Liver (tissue), 9 donors: ENCODE measurements around the gene SHANK2. TPM values are rescaled to one million over a fixed set of nuclear protein-coding genes. Genes with fewer than 3 reads are reported as not detected.

ENCODE experiments used
- DNase-seq: peaks from one replicate; pipeline ENCODE4 v3.0.0-alpha.2; 2017; ENCODE audit warnings: low spot score
- H3K27ac ChIP-seq, 2 donors: one replicate each; pipeline ENCODE4 v1.7.0; 2013; ENCODE audit warnings: inconsistent platforms in 2 of 2, low read length in 2 of 2, control low read depth in 1 of 2, low read depth in 1 of 2, mild to moderate bottlenecking in 1 of 2
- H3K27me3 ChIP-seq, 4 donors: one replicate each; pipeline versions ENCODE4 v1.6.1 to v1.7.0; 2013; ENCODE audit warnings: low read length in 3 of 4, inconsistent platforms in 1 of 4, mild to moderate bottlenecking in 1 of 4, moderate library complexity in 1 of 4; ENCODE audit not compliant: control insufficient read depth in 4 of 4, insufficient read depth in 4 of 4
- H3K36me3 ChIP-seq, 4 donors: one replicate each; pipeline versions ENCODE4 v1.6.1 to v1.7.0; 2013; ENCODE audit warnings: low read length in 3 of 4, mild to moderate bottlenecking in 3 of 4, low read depth in 1 of 4, moderate library complexity in 1 of 4; ENCODE audit not compliant: control insufficient read depth in 4 of 4, insufficient read depth in 3 of 4
- H3K4me1 ChIP-seq, 4 donors: one replicate each; pipeline versions ENCODE4 v1.6.1 to v1.7.0; 2013; ENCODE audit warnings: low read length in 3 of 4, mild to moderate bottlenecking in 3 of 4, moderate library complexity in 1 of 4; ENCODE audit not compliant: control insufficient read depth in 4 of 4, insufficient read depth in 4 of 4
- H3K4me3 ChIP-seq, 3 donors: one replicate each; pipeline versions ENCODE4 v1.6.1 to v1.7.0; 2013; ENCODE audit warnings: low read length in 3 of 3, control low read depth in 1 of 3, low read depth in 1 of 3, mild to moderate bottlenecking in 1 of 3
- H3K9ac ChIP-seq, 2 donors: one replicate each; pipeline ENCODE4 v1.7.0; 2013; ENCODE audit warnings: low read length in 2 of 2, mild to moderate bottlenecking in 2 of 2, moderate library complexity in 2 of 2, control low read depth in 1 of 2, low read depth in 1 of 2
- H3K9me3 ChIP-seq, 4 donors: one replicate each; pipeline versions ENCODE4 v1.6.1 to v1.7.0; 2013; ENCODE audit warnings: low read length in 3 of 4; ENCODE audit not compliant: control insufficient read depth in 4 of 4
- EGR1 ChIP-seq, 2 donors: IDR thresholded peaks; 2 replicates each; pipeline ENCODE4 v1.6.1; 2016 to 2018; ENCODE audit warnings: antibody characterized with exemption in 2 of 2, low read depth in 2 of 2
- FOXA1 ChIP-seq: IDR thresholded peaks from 2 replicates; pipeline ENCODE4 v1.6.1; 2016; ENCODE audit warnings: antibody characterized with exemption
- FOXA2 ChIP-seq: IDR thresholded peaks from 2 replicates; pipeline ENCODE4 v1.6.1; 2016; ENCODE audit warnings: antibody characterized with exemption
- GABPA ChIP-seq, 2 donors: IDR thresholded peaks in 1 of 2; conservative IDR thresholded peaks in 1 of 2; 2 replicates each; pipeline ENCODE4 v1.6.1; 2016; ENCODE audit warnings: antibody characterized with exemption in 2 of 2, mild to moderate bottlenecking in 1 of 2, moderate library complexity in 1 of 2
- HNF4A ChIP-seq, 2 donors: conservative IDR thresholded peaks; 2 replicates each; pipeline ENCODE4 v1.6.1; 2016; ENCODE audit warnings: antibody characterized with exemption in 2 of 2, mild to moderate bottlenecking in 2 of 2
- HNF4G ChIP-seq: IDR thresholded peaks from 2 replicates; pipeline ENCODE4 v1.6.1; 2016; ENCODE audit warnings: antibody characterized with exemption
- JUND ChIP-seq, 2 donors: IDR thresholded peaks; 2 replicates each; pipeline ENCODE4 v1.6.1; 2016; ENCODE audit warnings: antibody characterized with exemption in 2 of 2
- NR2F2 ChIP-seq: IDR thresholded peaks from 2 replicates; pipeline ENCODE4 v1.6.1; 2016; ENCODE audit warnings: antibody characterized with exemption
- RAD21 ChIP-seq, 2 donors: IDR thresholded peaks; 2 replicates each; pipeline ENCODE4 v1.6.1; 2016; ENCODE audit warnings: antibody characterized with exemption in 2 of 2, mild to moderate bottlenecking in 2 of 2
- RXRA ChIP-seq, 2 donors: IDR thresholded peaks; 2 replicates each; pipeline ENCODE4 v1.6.1; 2017 to 2018; ENCODE audit warnings: antibody characterized with exemption in 2 of 2, mild to moderate bottlenecking in 1 of 2
- SP1 ChIP-seq: IDR thresholded peaks from 2 replicates; pipeline ENCODE4 v1.6.1; 2018; ENCODE audit warnings: antibody characterized with exemption, mild to moderate bottlenecking
- TAF1 ChIP-seq: conservative IDR thresholded peaks from 2 replicates; pipeline ENCODE4 v1.6.1; 2016; ENCODE audit warnings: antibody characterized with exemption, mild to moderate bottlenecking
- YY1 ChIP-seq: IDR thresholded peaks from 2 replicates; pipeline ENCODE4 v1.6.1; 2016; ENCODE audit warnings: antibody characterized with exemption, mild to moderate bottlenecking
- WGBS: extraction: QIAGEN DNeasy Blood & Tissue Kit; methylation state at CpG from one replicate; pipeline ENCODE4 v1.1.7; 2013; 5-methylcytosine and 5-hydroxymethylcytosine counted together
- polyA plus RNA-seq, 2 donors: library from polyadenylated mRNA; stranded (reverse) in 1 of 2; unstranded in 1 of 2; fragments of 200-250 nt in 1 of 2; fragments of >200 nt in 1 of 2; fragmentation: Nextera tagmentation in 1 of 2; extraction: Ambion mirVana in 1 of 2; gene quantifications; one replicate each; pipeline versions ENCODE4 v1.2.1 to v1.2.3, GENCODE V29; 2013 to 2015
- total RNA-seq, 2 donors: library from RNA; depleted of rRNA; stranded (reverse); fragments of >200 nt; gene quantifications; one replicate each; pipeline ENCODE4 v1.2.3, GENCODE V29; 2014
- TF ChIP-seq, protein P1 (sequence below): IDR thresholded peaks from 2 replicates; pipeline ENCODE4 v1.6.1; 2016; ENCODE audit warnings: antibody characterized with exemption, mild to moderate bottlenecking
- TF ChIP-seq, protein P2 (sequence below): IDR thresholded peaks from 2 replicates; pipeline ENCODE4 v1.6.1; 2016; ENCODE audit warnings: antibody characterized with exemption
- TF ChIP-seq, protein P3 (sequence below): IDR thresholded peaks from 2 replicates; pipeline ENCODE4 v1.6.1; 2016; ENCODE audit warnings: antibody characterized with exemption
- TF ChIP-seq, protein P4 (sequence below): fragments of 150-350 bp; IDR thresholded peaks from 2 replicates; pipeline ENCODE4 v1.5.1; 2017; ENCODE audit warnings: improper control_type of control experiment, low read depth, low read length; ENCODE audit not compliant: missing input control
- TF ChIP-seq, protein P5 (sequence below): IDR thresholded peaks from 2 replicates; pipeline ENCODE4 v1.6.1; 2016; ENCODE audit warnings: antibody characterized with exemption
- donor health status: healthy.
- donor health status: healthy.
- donor health status: healthy.
- donor health status: healthy.
- donor health status: healthy.

SHANK2 gene
- total and polyA plus RNA-seq, 4 donors = 5.4 to 36.4 (median 12.4) TPM

DNA sequence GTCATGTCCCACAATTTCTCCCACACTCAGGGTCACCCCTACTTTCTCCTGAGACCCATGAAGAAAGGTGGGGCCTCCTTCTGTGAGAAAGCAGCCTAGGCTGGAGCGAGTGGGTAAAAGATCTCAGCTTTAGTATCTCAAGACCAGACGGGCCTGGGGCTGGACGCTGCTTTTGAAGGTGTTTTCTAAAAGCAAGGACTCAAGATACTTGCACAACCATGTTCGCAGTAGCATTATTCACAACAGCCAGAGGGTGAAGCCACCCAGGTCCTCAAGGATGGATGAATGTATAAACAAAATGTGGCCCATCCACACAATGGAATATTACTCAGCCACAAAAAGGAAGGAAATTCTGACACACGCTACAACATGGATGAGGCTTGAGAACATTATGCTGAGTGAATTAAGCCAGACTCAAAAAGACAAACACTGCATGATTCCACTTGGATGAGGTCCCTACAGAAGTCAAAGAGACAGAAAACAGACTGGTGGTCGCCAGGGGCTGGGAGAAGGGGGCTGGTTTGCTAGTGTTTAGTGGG lies 10.6 kb downstream of the SHANK2 start:
- no peaks in the 10 kb centered on the region for H3K27me3 ChIP-seq
- H3K36me3 ChIP-seq = peaks cover 0 to 12% (median 3%) of the 10 kb centered on the region in 4 donors
- no peak overlapping the region for H3K9ac ChIP-seq
- DNase-seq = no peak
- no peak overlapping the region for H3K4me3 ChIP-seq
- no peaks in the 10 kb centered on the region for H3K9me3 ChIP-seq
- TF ChIP-seq, protein P1, sequence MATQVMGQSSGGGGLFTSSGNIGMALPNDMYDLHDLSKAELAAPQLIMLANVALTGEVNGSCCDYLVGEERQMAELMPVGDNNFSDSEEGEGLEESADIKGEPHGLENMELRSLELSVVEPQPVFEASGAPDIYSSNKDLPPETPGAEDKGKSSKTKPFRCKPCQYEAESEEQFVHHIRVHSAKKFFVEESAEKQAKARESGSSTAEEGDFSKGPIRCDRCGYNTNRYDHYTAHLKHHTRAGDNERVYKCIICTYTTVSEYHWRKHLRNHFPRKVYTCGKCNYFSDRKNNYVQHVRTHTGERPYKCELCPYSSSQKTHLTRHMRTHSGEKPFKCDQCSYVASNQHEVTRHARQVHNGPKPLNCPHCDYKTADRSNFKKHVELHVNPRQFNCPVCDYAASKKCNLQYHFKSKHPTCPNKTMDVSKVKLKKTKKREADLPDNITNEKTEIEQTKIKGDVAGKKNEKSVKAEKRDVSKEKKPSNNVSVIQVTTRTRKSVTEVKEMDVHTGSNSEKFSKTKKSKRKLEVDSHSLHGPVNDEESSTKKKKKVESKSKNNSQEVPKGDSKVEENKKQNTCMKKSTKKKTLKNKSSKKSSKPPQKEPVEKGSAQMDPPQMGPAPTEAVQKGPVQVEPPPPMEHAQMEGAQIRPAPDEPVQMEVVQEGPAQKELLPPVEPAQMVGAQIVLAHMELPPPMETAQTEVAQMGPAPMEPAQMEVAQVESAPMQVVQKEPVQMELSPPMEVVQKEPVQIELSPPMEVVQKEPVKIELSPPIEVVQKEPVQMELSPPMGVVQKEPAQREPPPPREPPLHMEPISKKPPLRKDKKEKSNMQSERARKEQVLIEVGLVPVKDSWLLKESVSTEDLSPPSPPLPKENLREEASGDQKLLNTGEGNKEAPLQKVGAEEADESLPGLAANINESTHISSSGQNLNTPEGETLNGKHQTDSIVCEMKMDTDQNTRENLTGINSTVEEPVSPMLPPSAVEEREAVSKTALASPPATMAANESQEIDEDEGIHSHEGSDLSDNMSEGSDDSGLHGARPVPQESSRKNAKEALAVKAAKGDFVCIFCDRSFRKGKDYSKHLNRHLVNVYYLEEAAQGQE = no peak
- no peak for TF ChIP-seq HNF4A (conservative IDR thresholded peaks at IDR 0.05)
- TF ChIP-seq SP1 = no peak
- TF ChIP-seq, protein P2, sequence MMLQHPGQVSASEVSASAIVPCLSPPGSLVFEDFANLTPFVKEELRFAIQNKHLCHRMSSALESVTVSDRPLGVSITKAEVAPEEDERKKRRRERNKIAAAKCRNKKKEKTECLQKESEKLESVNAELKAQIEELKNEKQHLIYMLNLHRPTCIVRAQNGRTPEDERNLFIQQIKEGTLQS = no peak
- no peak for TF ChIP-seq FOXA1
- TF ChIP-seq YY1 = no peak
- no peak for TF ChIP-seq HNF4G
- no peak for TF ChIP-seq NR2F2
- no peak for TF ChIP-seq RAD21 (IDR thresholded peaks at IDR 0.05)
- TF ChIP-seq, protein P3, sequence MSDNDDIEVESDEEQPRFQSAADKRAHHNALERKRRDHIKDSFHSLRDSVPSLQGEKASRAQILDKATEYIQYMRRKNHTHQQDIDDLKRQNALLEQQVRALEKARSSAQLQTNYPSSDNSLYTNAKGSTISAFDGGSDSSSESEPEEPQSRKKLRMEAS = no peak
- no peak for TF ChIP-seq EGR1 (IDR thresholded peaks at IDR 0.05; ENCODE audit: low read depth in 2 of 2)
- no peak for TF ChIP-seq FOXA2
- TF ChIP-seq GABPA (IDR thresholded peaks at IDR 0.05 in 1 of 2, conservative IDR thresholded peaks at IDR 0.05 in 1 of 2) = no peak
- no peak for TF ChIP-seq RXRA (IDR thresholded peaks at IDR 0.05)
- TF ChIP-seq JUND (IDR thresholded peaks at IDR 0.05) = no peak
- no peak for TF ChIP-seq TAF1
- TF ChIP-seq, protein P4, sequence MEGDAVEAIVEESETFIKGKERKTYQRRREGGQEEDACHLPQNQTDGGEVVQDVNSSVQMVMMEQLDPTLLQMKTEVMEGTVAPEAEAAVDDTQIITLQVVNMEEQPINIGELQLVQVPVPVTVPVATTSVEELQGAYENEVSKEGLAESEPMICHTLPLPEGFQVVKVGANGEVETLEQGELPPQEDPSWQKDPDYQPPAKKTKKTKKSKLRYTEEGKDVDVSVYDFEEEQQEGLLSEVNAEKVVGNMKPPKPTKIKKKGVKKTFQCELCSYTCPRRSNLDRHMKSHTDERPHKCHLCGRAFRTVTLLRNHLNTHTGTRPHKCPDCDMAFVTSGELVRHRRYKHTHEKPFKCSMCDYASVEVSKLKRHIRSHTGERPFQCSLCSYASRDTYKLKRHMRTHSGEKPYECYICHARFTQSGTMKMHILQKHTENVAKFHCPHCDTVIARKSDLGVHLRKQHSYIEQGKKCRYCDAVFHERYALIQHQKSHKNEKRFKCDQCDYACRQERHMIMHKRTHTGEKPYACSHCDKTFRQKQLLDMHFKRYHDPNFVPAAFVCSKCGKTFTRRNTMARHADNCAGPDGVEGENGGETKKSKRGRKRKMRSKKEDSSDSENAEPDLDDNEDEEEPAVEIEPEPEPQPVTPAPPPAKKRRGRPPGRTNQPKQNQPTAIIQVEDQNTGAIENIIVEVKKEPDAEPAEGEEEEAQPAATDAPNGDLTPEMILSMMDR = no peak
- TF ChIP-seq, protein P5, sequence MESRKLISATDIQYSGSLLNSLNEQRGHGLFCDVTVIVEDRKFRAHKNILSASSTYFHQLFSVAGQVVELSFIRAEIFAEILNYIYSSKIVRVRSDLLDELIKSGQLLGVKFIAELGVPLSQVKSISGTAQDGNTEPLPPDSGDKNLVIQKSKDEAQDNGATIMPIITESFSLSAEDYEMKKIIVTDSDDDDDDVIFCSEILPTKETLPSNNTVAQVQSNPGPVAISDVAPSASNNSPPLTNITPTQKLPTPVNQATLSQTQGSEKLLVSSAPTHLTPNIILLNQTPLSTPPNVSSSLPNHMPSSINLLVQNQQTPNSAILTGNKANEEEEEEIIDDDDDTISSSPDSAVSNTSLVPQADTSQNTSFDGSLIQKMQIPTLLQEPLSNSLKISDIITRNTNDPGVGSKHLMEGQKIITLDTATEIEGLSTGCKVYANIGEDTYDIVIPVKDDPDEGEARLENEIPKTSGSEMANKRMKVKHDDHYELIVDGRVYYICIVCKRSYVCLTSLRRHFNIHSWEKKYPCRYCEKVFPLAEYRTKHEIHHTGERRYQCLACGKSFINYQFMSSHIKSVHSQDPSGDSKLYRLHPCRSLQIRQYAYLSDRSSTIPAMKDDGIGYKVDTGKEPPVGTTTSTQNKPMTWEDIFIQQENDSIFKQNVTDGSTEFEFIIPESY = no peak
- WGBS = 90% methylated on average over 6 of the region's 6 CpGs
- peak overlapping the region; percentile 85 for H3K27ac ChIP-seq
- peaks cover 3 to 10% (median 8%) of the 10 kb centered on the region in 4 donors for H3K4me1 ChIP-seq
